Measurements from ENCODE around the gene CSNK1G3.

- TF ChIP-seq CTCF (conservative IDR thresholded peaks at IDR 0.05; ENCODE audit: low read length) = no peak
- TF ChIP-seq EZH2phosphoT487 (IDR thresholded peaks at IDR 0.05; ENCODE audit: borderline replicate concordance, low read depth, low read length) = no peak
Observed at GRCh38 chr5:123664961-123665360, 153.0 kb downstream of the CSNK1G3 start.

Data from OCI-LY7 (cell line).